ENCODE data around the gene NVL. TPM values are rescaled to one million over a fixed set of nuclear protein-coding genes. Genes with fewer than 3 reads are reported as not detected.

The NVL gene
- total RNA-seq, 1 donor from 2014 or later: 34.6 TPM

DNA sequence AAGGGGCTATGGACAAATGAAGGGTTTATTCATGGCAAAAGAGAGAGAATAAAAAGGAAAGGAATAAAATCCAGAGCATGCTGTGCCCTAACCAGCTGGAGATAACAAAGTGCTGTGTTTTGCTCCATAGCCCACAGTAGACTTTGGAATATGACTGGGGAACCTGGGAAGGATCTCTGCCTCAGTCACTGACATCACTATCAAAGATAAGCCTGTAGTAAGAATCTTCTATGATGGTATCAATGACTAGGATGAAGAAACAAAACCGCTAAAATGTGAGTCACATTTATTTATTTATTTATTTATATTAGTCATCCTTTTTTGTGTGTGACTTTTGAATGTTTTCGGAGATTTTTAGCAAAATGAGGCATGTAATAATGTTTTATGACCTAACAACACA lies 56.3 kb downstream of the NVL start:
- no peaks in the 10 kb centered on the region for H3K9me3 ChIP-seq
- H3K27me3 ChIP-seq: no peaks in the 10 kb centered on the region
- peaks cover 31 to 32% of the 10 kb centered on the region in 2 donors for H3K36me3 ChIP-seq
- DNase-seq (ENCODE audit: low spot score in 2 of 2): no peak
- no peaks in the 10 kb centered on the region for H3K4me1 ChIP-seq
- no peak overlapping the region for H3K27ac ChIP-seq
- H3K4me3 ChIP-seq: no peak overlapping the region
- intact Hi-C loops (cut with DNase I): no loop called here
- TF ChIP-seq, protein P1, sequence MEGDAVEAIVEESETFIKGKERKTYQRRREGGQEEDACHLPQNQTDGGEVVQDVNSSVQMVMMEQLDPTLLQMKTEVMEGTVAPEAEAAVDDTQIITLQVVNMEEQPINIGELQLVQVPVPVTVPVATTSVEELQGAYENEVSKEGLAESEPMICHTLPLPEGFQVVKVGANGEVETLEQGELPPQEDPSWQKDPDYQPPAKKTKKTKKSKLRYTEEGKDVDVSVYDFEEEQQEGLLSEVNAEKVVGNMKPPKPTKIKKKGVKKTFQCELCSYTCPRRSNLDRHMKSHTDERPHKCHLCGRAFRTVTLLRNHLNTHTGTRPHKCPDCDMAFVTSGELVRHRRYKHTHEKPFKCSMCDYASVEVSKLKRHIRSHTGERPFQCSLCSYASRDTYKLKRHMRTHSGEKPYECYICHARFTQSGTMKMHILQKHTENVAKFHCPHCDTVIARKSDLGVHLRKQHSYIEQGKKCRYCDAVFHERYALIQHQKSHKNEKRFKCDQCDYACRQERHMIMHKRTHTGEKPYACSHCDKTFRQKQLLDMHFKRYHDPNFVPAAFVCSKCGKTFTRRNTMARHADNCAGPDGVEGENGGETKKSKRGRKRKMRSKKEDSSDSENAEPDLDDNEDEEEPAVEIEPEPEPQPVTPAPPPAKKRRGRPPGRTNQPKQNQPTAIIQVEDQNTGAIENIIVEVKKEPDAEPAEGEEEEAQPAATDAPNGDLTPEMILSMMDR (IDR thresholded peaks at IDR 0.05): no peak

DNA sequence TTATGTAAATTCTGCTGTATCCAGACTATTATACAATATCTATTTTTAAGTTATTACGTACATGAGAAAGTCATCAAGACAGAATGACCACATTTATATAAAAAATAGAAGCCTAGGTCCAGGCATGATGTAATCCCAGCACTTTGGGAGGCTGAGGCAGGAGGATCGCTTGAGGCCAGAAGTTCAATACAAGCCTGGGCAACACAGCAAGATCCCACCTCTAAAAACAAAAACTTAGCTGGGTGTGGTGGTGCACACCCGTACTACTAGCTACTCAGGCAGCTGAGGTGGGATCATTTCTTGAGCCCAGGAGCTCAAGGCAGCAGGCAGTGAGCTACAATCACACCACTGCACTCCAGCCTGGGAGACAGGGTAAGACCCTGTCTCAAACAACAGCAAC lies 58.9 kb downstream of the NVL start:
- no peak for DNase-seq (ENCODE audit: low spot score in 2 of 2)
- H3K27ac ChIP-seq: no peak overlapping the region
- H3K36me3 ChIP-seq: peaks cover 31 to 43% of the 10 kb centered on the region in 2 donors
- no peaks in the 10 kb centered on the region for H3K9me3 ChIP-seq
- intact Hi-C loops (cut with DNase I): no loop called here
- no peaks in the 10 kb centered on the region for H3K4me1 ChIP-seq
- no peak overlapping the region for H3K4me3 ChIP-seq
- TF ChIP-seq, protein P1 (IDR thresholded peaks at IDR 0.05): no peak
- no peaks in the 10 kb centered on the region for H3K27me3 ChIP-seq

DNA sequence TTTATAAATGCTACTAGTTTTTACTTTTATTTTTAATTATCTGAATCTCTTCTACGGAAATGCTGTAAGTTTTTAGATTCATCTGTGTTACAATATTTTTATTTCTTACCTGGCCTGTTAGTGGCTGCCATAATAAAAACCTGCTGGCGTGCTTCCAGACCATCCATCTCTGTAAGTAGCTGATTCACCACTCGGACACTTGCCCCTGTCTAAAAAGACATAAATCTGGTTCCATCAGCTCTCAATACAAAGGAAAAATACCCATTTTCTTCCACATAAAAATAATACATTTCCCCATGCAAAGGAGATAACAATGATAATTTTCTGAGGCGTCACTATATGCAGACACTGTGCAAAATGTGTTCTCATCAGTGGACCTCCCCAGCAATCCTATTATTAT lies 62.0 kb downstream of the NVL start:
- TF ChIP-seq, protein P1 (IDR thresholded peaks at IDR 0.05): no peak
- H3K9me3 ChIP-seq: no peaks in the 10 kb centered on the region
- no peak for DNase-seq (ENCODE audit: low spot score in 2 of 2)
- no peak overlapping the region for H3K27ac ChIP-seq
- H3K4me3 ChIP-seq: no peak overlapping the region
- H3K27me3 ChIP-seq: no peaks in the 10 kb centered on the region
- intact Hi-C loops (cut with DNase I): no loop called here
- H3K4me1 ChIP-seq: no peaks in the 10 kb centered on the region
- H3K36me3 ChIP-seq: peaks cover 12 to 29% of the 10 kb centered on the region in 2 donors

DNA sequence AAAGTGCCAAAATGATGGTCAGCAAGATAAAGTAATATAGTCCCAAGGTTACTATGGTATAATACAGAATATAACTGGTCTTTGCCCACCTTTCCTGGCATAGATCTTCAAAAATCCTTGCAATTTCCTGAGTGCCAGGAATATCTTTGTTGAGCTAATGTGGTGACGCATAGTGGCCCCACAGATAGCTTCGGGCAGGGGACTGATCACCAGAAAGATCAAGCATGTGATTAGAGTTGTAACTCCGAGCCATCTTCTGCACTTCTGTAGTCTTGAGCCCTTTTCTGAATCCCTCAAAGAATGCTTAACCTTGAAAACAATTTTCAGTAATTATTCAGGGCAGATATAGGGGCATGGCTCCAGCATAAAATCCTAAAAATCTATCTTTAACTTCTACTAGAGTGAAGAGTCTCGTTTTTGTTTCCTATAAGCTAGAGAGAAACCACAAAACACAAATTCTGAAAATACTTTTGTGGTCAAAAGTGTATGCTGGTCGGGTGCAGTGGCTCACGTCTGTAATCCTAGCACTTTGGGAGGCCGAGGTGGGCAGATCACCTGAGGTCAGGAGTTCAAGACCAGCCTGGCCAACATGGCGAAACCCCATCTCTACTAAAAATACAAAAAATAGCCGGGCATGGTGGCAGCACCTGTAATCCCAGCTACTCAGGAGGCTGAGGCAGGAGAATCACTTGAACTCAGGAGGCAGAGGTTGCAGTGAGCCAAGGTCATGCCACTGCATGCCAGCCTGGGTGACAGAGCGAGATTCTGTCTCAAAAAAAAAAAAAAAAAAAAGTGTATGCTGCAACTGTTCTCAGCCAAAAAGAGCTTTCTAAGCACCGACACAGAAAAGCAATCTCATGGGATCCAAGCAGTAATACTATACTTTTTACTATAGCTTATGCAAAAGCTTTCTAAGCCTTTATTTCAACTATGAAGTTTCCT lies 62.8 kb downstream of the NVL start:
- Histone ChIP-seq H3K9me3 (no peaks in the 10 kb centered on the region), H3K4me3 (no peak overlapping the region), H3K27me3 (no peaks in the 10 kb centered on the region), H3K36me3 (peaks cover 12 to 29% of the 10 kb centered on the region in 2 donors), H3K4me1 (no peaks in the 10 kb centered on the region), H3K27ac (no peak overlapping the region)
- TF ChIP-seq, protein P1 (IDR thresholded peaks at IDR 0.05): no peak
- intact Hi-C loops (cut with DNase I): no loop called here
- DNase-seq (ENCODE audit: low spot score in 2 of 2): no peak

DNA sequence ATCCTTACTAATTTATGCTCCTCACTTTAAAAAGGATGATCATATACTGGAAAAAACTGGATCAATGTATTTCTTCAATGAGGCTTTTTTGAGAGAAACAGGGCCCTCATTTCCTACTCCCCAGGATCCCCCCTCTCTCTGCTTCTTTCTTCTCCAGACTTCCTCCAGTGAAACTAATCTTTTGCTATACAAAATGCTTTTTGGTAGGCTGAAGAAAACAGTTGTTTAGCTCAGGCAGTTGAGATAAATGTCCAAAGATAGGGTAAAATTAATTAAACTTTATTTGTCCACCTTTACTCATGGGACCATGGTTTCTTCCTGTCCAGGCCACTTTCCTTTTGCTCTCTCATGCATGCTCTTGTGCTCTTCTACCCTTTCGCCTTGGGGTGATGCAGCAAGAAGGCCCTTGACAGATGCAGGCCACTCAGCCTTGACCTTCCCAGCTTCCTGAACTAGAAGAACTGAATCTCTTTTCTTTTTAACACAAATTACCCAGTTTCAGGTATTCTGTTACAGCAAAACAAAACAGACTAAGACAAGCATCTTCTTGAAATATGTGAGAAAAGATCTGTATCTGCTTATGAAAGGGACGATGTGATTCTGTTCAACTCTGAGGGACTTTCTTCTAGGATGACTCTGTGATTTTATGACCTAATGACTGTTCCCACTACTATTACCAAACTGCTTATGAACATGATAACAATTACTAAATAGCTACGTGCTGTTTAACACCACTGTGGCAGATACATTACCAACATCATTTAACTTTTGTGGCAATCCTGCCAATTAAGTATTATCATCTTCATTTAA lies 63.7 kb downstream of the NVL start:
- Histone ChIP-seq H3K9me3 (no peaks in the 10 kb centered on the region), H3K36me3 (peaks cover 12 to 33% of the 10 kb centered on the region in 2 donors), H3K4me1 (no peaks in the 10 kb centered on the region), H3K4me3 (no peak overlapping the region), H3K27me3 (no peaks in the 10 kb centered on the region), H3K27ac (no peak overlapping the region)
- intact Hi-C loops (cut with DNase I): no loop called here
- TF ChIP-seq, protein P1 (IDR thresholded peaks at IDR 0.05): no peak
- DNase-seq (ENCODE audit: low spot score in 2 of 2): no peak
